Kidney (tissue), 14 donors: Measurements from ENCODE around the gene COX7A1. TPM values are rescaled to one million over a fixed set of nuclear protein-coding genes. Genes with fewer than 3 reads are reported as not detected.
"Not testable (repeated sequence)": the region's sequence is repeated elsewhere in the genome, so short reads cannot be mapped to it uniquely, and the experiment has no call there.

ENCODE experiments used
- DNase-seq, 5 donors: peaks; one replicate each; pipeline ENCODE4 v3.0.0-alpha.2; 2013 to 2020
- FAIRE-seq: peaks from 2 replicates; lab custom pipeline; 2012; peaks lifted over from hg19 to GRCh38; lab: Jason Lieb, UNC
- H3K27ac ChIP-seq, 2 donors: one replicate each; pipeline ENCODE4 v1.7.0; 2013; ENCODE audit warnings: low read depth in 2 of 2, low read length in 2 of 2, inconsistent platforms in 1 of 2
- H3K27me3 ChIP-seq: one replicate; pipeline ENCODE4 v1.7.1; 2013; ENCODE audit warnings: low read length, inconsistent platforms; ENCODE audit not compliant: control insufficient read depth, insufficient read depth
- H3K36me3 ChIP-seq, 3 donors: one replicate each; pipeline versions ENCODE4 v1.7.0 to v1.7.1; 2013; ENCODE audit warnings: low read length in 3 of 3, control low read depth in 1 of 3, inconsistent platforms in 1 of 3; ENCODE audit not compliant: insufficient read depth in 3 of 3, control insufficient read depth in 2 of 3
- H3K4me1 ChIP-seq, 3 donors: one replicate each; pipeline versions ENCODE4 v1.7.0 to v1.7.1; 2013; ENCODE audit warnings: low read length in 3 of 3, inconsistent platforms in 1 of 3, low read depth in 1 of 3; ENCODE audit not compliant: control insufficient read depth in 2 of 3, insufficient read depth in 2 of 3
- H3K4me3 ChIP-seq, 3 donors: one replicate each; pipeline versions ENCODE4 v1.7.0 to v1.8.1; 2013; ENCODE audit warnings: low read length in 3 of 3, control low read depth in 1 of 3, inconsistent platforms in 1 of 3
- H3K9ac ChIP-seq, 3 donors: one replicate each; pipeline versions ENCODE4 v1.7.0 to v1.7.1; 2013; ENCODE audit warnings: low read length in 3 of 3, control low read depth in 1 of 3, inconsistent platforms in 1 of 3
- H3K9me3 ChIP-seq, 3 donors: one replicate each; pipeline versions ENCODE4 v1.7.0 to v1.7.1; 2013; ENCODE audit warnings: low read length in 3 of 3, control low read depth in 1 of 3, inconsistent platforms in 1 of 3; ENCODE audit not compliant: control insufficient read depth in 2 of 3, insufficient read depth in 1 of 3
- intact Hi-C: fragments of 100-400 bp; cut with DNase I; formaldehyde crosslinking; loops from one replicate; pipeline ENCODE4 v1.11.1; 2022
- polyA plus RNA-seq: library from polyadenylated mRNA; stranded (reverse); fragments of 350-450 nt; fragmentation: Illumina TruSeq; extraction: RNeasy Lipid Tissue Mini Kit (QIAGEN cat#74804); gene quantifications from one replicate; pipeline ENCODE4 v1.2.3, GENCODE V29; 2014; ENCODE audit warnings: low read depth, low replicate concordance; ENCODE audit not compliant: insufficient read depth
- total RNA-seq: library from RNA; stranded (reverse); fragmentation: NEBNext Ultra II Directional; extraction: Animal tissue kit (Norgen Biotek cat#: 25700); gene quantifications from one replicate; pipeline ENCODE4 v1.2.1, GENCODE V29; 2021
- TF ChIP-seq, protein P1 (sequence below): IDR thresholded peaks from 3 replicates; pipeline ENCODE4 v1.5.1; 2012; ENCODE audit warnings: mild to moderate bottlenecking, moderate library complexity, borderline replicate concordance; ENCODE audit not compliant: insufficient read depth; ENCODE audit errors: extremely low read depth
- donor health status: control.
- donor health status: control.
- donor health status: control.
- donor health status: control.
- donor health status: control.
- donor health status: DM: yes; HTN: yes; CAD: no.
- donor health status: Normal renal cell carcinoma (clear cell type).

Gene COX7A1
- total and polyA plus RNA-seq, 2 donors from 2014 or later = 56.2 to 199 TPM

DNA sequence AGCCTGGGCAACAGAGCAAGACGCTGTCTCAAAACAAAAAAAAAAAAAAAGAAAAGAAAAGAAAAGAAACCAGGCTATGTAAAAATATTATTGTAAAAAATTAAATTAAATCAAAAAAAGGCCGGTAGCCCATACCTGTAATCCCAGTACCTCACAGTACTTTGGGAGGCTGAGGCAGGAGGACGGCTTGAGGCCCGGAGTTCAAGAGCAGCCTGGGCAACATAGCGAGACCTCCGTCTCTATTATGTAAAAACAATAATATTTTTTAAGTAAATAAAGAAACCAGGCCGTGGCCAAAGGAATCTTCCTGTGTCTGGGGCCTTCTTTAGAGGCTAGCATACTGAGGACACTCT lies 13.2 kb downstream of the COX7A1 start:
- TF ChIP-seq, protein P1, sequence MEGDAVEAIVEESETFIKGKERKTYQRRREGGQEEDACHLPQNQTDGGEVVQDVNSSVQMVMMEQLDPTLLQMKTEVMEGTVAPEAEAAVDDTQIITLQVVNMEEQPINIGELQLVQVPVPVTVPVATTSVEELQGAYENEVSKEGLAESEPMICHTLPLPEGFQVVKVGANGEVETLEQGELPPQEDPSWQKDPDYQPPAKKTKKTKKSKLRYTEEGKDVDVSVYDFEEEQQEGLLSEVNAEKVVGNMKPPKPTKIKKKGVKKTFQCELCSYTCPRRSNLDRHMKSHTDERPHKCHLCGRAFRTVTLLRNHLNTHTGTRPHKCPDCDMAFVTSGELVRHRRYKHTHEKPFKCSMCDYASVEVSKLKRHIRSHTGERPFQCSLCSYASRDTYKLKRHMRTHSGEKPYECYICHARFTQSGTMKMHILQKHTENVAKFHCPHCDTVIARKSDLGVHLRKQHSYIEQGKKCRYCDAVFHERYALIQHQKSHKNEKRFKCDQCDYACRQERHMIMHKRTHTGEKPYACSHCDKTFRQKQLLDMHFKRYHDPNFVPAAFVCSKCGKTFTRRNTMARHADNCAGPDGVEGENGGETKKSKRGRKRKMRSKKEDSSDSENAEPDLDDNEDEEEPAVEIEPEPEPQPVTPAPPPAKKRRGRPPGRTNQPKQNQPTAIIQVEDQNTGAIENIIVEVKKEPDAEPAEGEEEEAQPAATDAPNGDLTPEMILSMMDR = no peak
- intact Hi-C loops = no loop called here
- H3K9ac ChIP-seq = peak overlapping the region; percentile 62 to 100 (median 74)

DNA sequence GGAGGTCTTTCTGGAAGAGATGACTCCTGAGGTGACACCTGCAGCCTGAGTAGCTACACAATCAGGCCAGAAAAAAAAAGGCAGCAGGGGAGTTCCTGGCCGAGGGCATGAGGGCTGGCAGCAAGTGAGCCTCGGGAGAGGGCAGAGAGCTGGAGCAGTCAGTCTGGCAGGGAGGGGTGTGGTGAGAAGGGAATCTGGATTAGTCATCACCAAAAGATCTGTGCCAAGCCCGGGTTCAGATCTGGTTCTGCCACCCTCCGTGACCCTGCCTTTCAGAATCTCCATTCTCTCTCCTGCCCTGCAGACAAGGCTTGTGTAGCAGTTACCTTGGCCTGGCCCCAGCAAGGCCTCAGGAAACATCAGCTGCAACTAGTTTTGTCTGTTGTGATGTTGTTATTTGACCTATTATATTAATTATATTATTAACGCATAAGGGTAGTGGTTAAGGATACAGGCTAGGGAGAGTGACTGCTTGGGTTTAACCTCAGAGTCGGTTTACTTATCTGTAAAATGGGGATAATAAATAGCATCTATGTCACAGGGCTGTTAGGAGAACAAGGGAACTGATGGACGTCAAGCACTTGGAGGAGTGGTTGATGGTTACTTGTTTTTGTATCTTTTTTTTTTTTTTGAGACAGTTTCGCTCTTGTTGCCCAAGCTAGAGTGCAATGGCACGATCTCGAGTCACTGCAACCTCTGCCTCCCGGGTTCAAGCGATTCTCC lies 15.1 kb downstream of the COX7A1 start:
- peak in 1 of 5 donors; percentile 90 for DNase-seq
- FAIRE-seq = no peak
- Histone ChIP-seq H3K36me3 (peaks cover 0 to 3% (median 0%) of the 10 kb centered on the region in 3 donors), H3K9ac (peak overlapping the region in 1 of 3 donors; percentile 46), H3K27ac (peak overlapping the region; percentile 41 to 62), H3K27me3 (no peaks in the 10 kb centered on the region), H3K4me1 (peaks cover 0 to 8% (median 7%) of the 10 kb centered on the region in 3 donors), H3K9me3 (no peaks in the 10 kb centered on the region), H3K4me3 (no peak overlapping the region)
- TF ChIP-seq, protein P1 = no peak
- intact Hi-C loops = no loop called here

More for the DNA sequence above, 13.2 kb downstream of the COX7A1 start:
- Histone ChIP-seq H3K4me1 (peaks cover 0 to 8% (median 7%) of the 10 kb centered on the region in 3 donors), H3K9me3 (no peaks in the 10 kb centered on the region), H3K27ac (peak overlapping the region; percentile 99 to 100), H3K36me3 (peaks cover 5 to 12% (median 9%) of the 10 kb centered on the region in 3 donors), H3K4me3 (peak overlapping the region in 2 of 3 donors; percentile 65 to 100), H3K27me3 (no peaks in the 10 kb centered on the region)
- DNase-seq (no peak), FAIRE-seq (no peak)

DNA sequence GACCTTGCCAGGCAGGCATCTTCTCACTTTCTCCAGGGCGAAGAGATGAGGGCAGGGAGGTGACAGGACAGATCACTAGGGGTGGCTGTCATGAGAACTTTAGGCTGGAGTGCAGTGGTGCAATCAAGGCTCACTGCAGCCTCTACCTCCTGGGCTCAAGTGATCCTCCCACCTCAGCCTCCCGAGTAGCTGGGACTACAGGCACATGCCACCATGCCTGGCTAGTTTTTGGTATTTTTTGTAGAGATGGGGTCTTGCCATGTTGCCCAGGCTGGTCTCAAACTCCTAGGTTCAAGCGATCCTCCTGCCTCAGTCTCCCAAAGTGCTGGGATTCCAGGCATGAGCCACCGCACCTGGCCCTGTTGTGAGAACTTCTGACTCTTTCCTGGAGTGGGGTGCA lies 17.4 kb downstream of the COX7A1 start:
- FAIRE-seq, DNase-seq, H3K9ac ChIP-seq, H3K27me3 ChIP-seq, H3K27ac ChIP-seq, H3K4me3 ChIP-seq, H3K9me3 ChIP-seq, intact Hi-C loops, H3K36me3 ChIP-seq, H3K4me1 ChIP-seq: not testable (repeated sequence)

- H3K4me1 ChIP-seq, H3K27ac ChIP-seq, H3K4me3 ChIP-seq, DNase-seq, H3K9ac ChIP-seq, H3K36me3 ChIP-seq, H3K27me3 ChIP-seq, intact Hi-C loops, H3K9me3 ChIP-seq, FAIRE-seq: not testable (repeated sequence)
Observed at GRCh38 chr19:36131221-36131620, 21.0 kb downstream of the COX7A1 start.
